Effector memory CD8-positive, alpha-beta T cell (primary cell): Measurements from ENCODE around the gene APOBEC2.

Experiments
- ATAC-seq: fragments of 150-1000 bp; cut with Tn5 transposase; replicated peaks from 2 replicates; pipeline ENCODE4 v1.10.0; 2021; ENCODE audit warnings: mild to moderate bottlenecking, moderate library complexity
- DNase-seq, 3 experiments: peaks; one replicate each; pipeline ENCODE4 v3.0.0; 2021
- H3K27ac Mint-ChIP-seq, 2 donors: one replicate each; pipeline ENCODE4 v1.8.0; 2022; ENCODE audit warnings: mild to moderate bottlenecking in 2 of 2, mixed read lengths in 2 of 2, moderate library complexity in 2 of 2
- H3K27me3 Mint-ChIP-seq, 2 donors: one replicate each; pipeline ENCODE4 v1.8.0; 2022; ENCODE audit warnings: mixed read lengths in 2 of 2
- H3K36me3 Mint-ChIP-seq: one replicate; pipeline ENCODE4 v1.8.0; 2022; ENCODE audit warnings: mild to moderate bottlenecking, moderate library complexity, mixed read lengths; ENCODE audit not compliant: insufficient read depth
- H3K4me1 Mint-ChIP-seq, 2 donors: one replicate each; pipeline ENCODE4 v1.8.0; 2022; ENCODE audit warnings: low read depth in 2 of 2, mixed read lengths in 2 of 2
- H3K4me3 Mint-ChIP-seq, 2 donors: one replicate each; pipeline ENCODE4 v1.8.0; 2022; ENCODE audit warnings: mild to moderate bottlenecking in 2 of 2, mixed read lengths in 2 of 2, moderate library complexity in 2 of 2
- H3K9me3 Mint-ChIP-seq, 2 donors: one replicate each; pipeline ENCODE4 v1.8.0; 2022; ENCODE audit warnings: mixed read lengths in 2 of 2

APOBEC2 gene

DNA sequence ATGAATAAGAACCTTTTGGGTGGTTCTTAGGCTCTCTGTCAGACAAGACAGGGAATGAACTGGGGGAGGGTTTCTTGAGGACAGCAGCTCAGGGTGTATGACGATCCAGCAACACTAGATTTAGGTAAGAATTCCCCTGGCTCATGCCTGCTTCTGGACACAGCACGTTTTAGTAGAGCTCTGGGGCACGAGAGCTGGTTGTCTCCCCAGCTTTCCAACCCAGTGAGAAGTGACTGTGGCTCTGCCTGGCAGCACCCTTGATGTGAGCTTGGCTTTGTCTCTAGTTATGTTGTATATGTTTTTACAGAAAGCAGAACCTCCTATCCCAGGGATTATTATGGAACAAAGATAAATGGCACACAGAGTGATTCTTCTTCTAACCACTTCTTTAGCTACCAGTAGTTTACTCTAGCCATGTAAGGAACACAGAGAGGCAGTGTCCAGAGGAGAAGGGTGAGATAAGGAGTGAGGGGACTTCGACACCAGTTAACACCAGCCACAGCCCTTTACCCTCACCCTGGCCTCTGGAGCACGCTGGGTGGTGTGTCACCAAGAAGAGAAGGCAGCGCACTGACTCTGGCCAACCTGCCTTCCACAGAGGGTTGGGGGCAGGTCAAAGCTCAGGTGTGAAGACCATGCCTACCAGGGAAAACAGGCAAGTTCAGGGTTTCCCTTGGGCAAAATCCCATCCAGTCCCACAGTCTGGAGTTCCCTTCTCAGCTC is 3.9 kb downstream of the APOBEC2 start:
- H3K4me3 Mint-ChIP-seq = no peak overlapping the region
- peaks cover 8% of the 10 kb centered on the region for H3K36me3 Mint-ChIP-seq
- H3K4me1 Mint-ChIP-seq = peaks cover 10 to 20% of the 10 kb centered on the region in 2 donors
- no peak overlapping the region for H3K27ac Mint-ChIP-seq
- ATAC-seq (no peak), DNase-seq (no peak)
- no peaks in the 10 kb centered on the region for H3K27me3 Mint-ChIP-seq
- no peaks in the 10 kb centered on the region for H3K9me3 Mint-ChIP-seq

GRCh38 chr6:41058783-41059181 is 5.8 kb downstream of the APOBEC2 start:
- Mint-ChIP-seq H3K27ac (no peak overlapping the region), H3K36me3 (peaks cover 17% of the 10 kb centered on the region), H3K27me3 (no peaks in the 10 kb centered on the region), H3K4me1 (peaks cover 0 to 10% of the 10 kb centered on the region in 2 donors), H3K4me3 (no peak overlapping the region), H3K9me3 (no peaks in the 10 kb centered on the region)
- ATAC-seq (no peak), DNase-seq (no peak)

- Mint-ChIP-seq H3K27ac (no peak overlapping the region), H3K4me3 (no peak overlapping the region), H3K27me3 (no peaks in the 10 kb centered on the region), H3K9me3 (no peaks in the 10 kb centered on the region), H3K36me3 (peaks cover 17% of the 10 kb centered on the region), H3K4me1 (peaks cover 0 to 10% of the 10 kb centered on the region in 2 donors)
- no peak for ATAC-seq
- DNase-seq = no peak
Measured at GRCh38 chr6:41059556-41059955, 6.6 kb downstream of the APOBEC2 start.

GRCh38 chr6:41061196-41061726 is 8.3 kb downstream of the APOBEC2 start:
- H3K4me1 Mint-ChIP-seq = peaks cover 0 to 10% of the 10 kb centered on the region in 2 donors
- H3K36me3 Mint-ChIP-seq = peaks cover 24% of the 10 kb centered on the region
- DNase-seq (no peak), ATAC-seq (no peak)
- H3K27ac Mint-ChIP-seq = no peak overlapping the region
- H3K9me3 Mint-ChIP-seq = no peaks in the 10 kb centered on the region
- no peaks in the 10 kb centered on the region for H3K27me3 Mint-ChIP-seq
- no peak overlapping the region for H3K4me3 Mint-ChIP-seq

DNA sequence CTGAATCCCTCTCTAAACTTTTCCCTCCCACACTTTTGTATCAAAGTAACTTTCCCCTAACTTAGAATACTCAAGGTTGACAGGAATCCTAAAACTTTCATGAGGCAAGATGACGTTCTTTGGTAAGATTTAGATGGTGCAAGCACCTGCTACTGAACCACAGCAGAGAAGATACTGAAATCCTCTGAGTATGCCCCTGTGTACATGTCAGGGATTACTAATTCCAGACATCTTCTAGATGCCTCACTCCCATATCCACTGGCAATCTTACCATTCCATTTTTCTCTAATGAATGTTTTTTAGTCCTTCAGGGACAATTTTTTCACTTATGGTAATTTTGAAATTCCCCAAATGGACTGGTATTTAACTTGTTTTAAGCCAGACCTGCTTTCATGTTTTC is 9.1 kb downstream of the APOBEC2 start:
- no peak for ATAC-seq
- Mint-ChIP-seq H3K27ac (no peak overlapping the region), H3K4me3 (no peak overlapping the region), H3K27me3 (no peaks in the 10 kb centered on the region), H3K36me3 (peaks cover 31% of the 10 kb centered on the region), H3K4me1 (peaks cover 4 to 17% of the 10 kb centered on the region in 2 donors), H3K9me3 (no peaks in the 10 kb centered on the region)
- DNase-seq = no peak

- no peaks in the 10 kb centered on the region for H3K9me3 Mint-ChIP-seq
- DNase-seq (no peak), ATAC-seq (no peak)
- peaks cover 6 to 15% of the 10 kb centered on the region in 2 donors for H3K4me1 Mint-ChIP-seq
- H3K27me3 Mint-ChIP-seq = no peaks in the 10 kb centered on the region
- H3K36me3 Mint-ChIP-seq = peaks cover 33% of the 10 kb centered on the region
- H3K27ac Mint-ChIP-seq = no peak overlapping the region
- H3K4me3 Mint-ChIP-seq = no peak overlapping the region
Measured at GRCh38 chr6:41063884-41064285, 10.9 kb downstream of the APOBEC2 start.

DNA sequence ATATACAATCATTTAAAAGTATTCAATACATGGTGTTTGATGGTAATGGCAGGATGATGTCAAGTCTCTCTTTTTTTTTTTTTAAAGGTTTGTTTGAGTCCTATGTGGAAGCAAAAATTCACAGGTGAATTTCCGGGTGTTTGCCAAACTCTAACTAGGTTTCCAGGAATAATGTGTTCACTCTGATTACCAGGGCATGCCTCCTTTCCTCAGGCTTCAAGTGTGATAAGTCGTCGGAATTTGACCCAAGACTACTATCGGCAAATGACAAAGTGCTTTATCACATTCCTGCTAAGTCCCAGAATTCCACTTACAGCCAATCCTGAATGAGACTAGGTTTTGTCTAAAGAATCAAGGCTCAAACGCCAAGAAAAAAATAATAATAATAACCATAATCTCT is 11.8 kb downstream of the APOBEC2 start:
- no peak for ATAC-seq
- DNase-seq = no peak
- Mint-ChIP-seq H3K27ac (no peak overlapping the region), H3K9me3 (no peaks in the 10 kb centered on the region), H3K36me3 (peaks cover 35% of the 10 kb centered on the region), H3K4me1 (peaks cover 6 to 11% of the 10 kb centered on the region in 2 donors), H3K4me3 (no peak overlapping the region), H3K27me3 (no peaks in the 10 kb centered on the region)

DNA sequence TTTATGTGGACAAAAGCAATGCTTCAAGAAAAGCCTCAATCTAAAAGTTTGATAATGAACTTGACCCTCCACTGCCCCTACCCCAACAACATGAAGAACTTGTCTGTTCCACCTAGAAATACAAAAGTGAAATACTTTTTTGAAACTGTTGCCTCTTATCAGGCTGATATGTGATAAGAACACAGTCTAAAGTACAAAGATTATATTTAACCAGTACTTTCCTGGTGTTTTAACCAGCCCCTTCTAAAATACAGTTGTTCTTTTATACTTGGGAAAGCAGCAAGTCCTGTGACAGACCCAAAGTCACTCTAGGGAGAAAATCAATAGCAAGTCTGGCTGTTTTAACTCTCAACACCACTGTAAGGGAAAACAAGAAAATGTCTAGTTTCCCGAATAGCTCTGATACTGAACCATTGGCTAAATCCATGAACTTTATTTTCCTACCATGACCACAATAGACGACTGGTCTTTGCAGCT is 12.6 kb downstream of the APOBEC2 start:
- Mint-ChIP-seq H3K4me1 (peaks cover 7 to 12% of the 10 kb centered on the region in 2 donors), H3K9me3 (no peaks in the 10 kb centered on the region), H3K27ac (no peak overlapping the region), H3K36me3 (peaks cover 37% of the 10 kb centered on the region), H3K4me3 (no peak overlapping the region), H3K27me3 (no peaks in the 10 kb centered on the region)
- DNase-seq = no peak
- no peak for ATAC-seq

GRCh38 chr6:41066867-41067304 is 13.9 kb downstream of the APOBEC2 start:
- Mint-ChIP-seq H3K9me3 (no peaks in the 10 kb centered on the region), H3K36me3 (peaks cover 35% of the 10 kb centered on the region), H3K27me3 (no peaks in the 10 kb centered on the region), H3K4me1 (peaks cover 15 to 25% of the 10 kb centered on the region in 2 donors), H3K27ac (peak overlapping the region; percentile 8 to 59), H3K4me3 (no peak overlapping the region)
- ATAC-seq = no peak
- DNase-seq = peak; percentile 50 to 55 (median 51)

DNA sequence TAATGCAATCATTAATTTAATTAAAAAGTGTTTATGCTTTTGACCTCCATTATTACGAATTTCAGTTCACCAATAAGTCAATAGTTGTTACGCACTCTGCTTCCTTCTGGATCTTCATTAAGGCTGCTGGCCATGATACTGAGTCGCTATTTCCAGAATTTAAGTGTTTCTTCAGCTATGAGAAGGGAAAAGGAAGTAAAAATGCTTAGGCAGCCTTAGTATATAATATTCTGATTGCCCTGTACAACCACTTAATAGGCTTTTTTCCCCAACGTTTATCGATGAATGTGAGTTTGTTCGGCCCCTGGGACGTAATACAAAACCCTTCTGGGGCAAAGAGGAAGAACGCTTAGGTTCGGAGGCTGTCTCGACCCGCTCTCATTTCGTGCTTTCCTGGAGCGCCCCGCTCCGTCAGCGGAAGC is 18.5 kb downstream of the APOBEC2 start:
- no peak for DNase-seq
- peaks cover 34% of the 10 kb centered on the region for H3K36me3 Mint-ChIP-seq
- peaks cover 37 to 46% of the 10 kb centered on the region in 2 donors for H3K4me1 Mint-ChIP-seq
- no peaks in the 10 kb centered on the region for H3K27me3 Mint-ChIP-seq
- peak overlapping the region; percentile 93 to 94 for H3K4me3 Mint-ChIP-seq
- peak overlapping the region; percentile 94 to 95 for H3K27ac Mint-ChIP-seq
- H3K9me3 Mint-ChIP-seq = no peaks in the 10 kb centered on the region
- ATAC-seq = no peak

- Mint-ChIP-seq H3K4me3 (peak within 1 kb of the TSS; percentile 93 to 94), H3K27me3 (no peaks in the 10 kb centered on the region), H3K27ac (peak within 1 kb of the TSS; percentile 94 to 95), H3K36me3 (peaks cover 28% of the 10 kb centered on the region), H3K9me3 (no peaks in the 10 kb centered on the region), H3K4me1 (peaks cover 32 to 39% of the 10 kb centered on the region in 2 donors)
- DNase-seq = peak; percentile 99 to 100 (median 100)
- peak; percentile 72 for ATAC-seq
Measured at GRCh38 chr6:41071923-41072835, 19.2 kb downstream of the APOBEC2 start, which contains the start of gene OARD1. Gene OARD1, minus strand, starts transcription at chr6:41072356. Its CDS starts 722 bp downstream, at chr6:41071634.

- DNase-seq (peak in 1 of 3 experiments; percentile 100), ATAC-seq (peak; percentile 63)
- Mint-ChIP-seq H3K4me3 (peak within 1 kb of the TSS; percentile 93 to 94), H3K9me3 (no peaks in the 10 kb centered on the region), H3K4me1 (peaks cover 32 to 37% of the 10 kb centered on the region in 2 donors), H3K36me3 (peaks cover 27% of the 10 kb centered on the region), H3K27ac (peak within 1 kb of the TSS; percentile 95), H3K27me3 (no peaks in the 10 kb centered on the region)
Measured at GRCh38 chr6:41072836-41073202, 19.8 kb downstream of the APOBEC2 start, which contains the start of gene NFYA. Gene NFYA, plus strand, starts transcription at chr6:41072974. Its CDS starts 6,116 bp downstream, at chr6:41079090.
